Karpas-422 (cell line): ENCODE results near the gene OXSM. TPM values are rescaled to one million over a fixed set of nuclear protein-coding genes. Genes with fewer than 3 reads are reported as not detected.

Source experiments
- DNase-seq: peaks from one replicate; pipeline ENCODE4 v3.0.0-alpha.2; 2015
- H2AFZ ChIP-seq: fragments of 200-600 bp; sonication (generic); 2 replicates; pipeline ENCODE4 v1.6.1; 2014; ENCODE audit warnings: antibody characterized with exemption, low read length, mixed read lengths
- H3K27ac ChIP-seq: fragments of 200-600 bp; sonication (generic); 2 replicates; pipeline ENCODE4 v1.5.1; 2014; ENCODE audit warnings: mild to moderate bottlenecking, low read length, moderate library complexity
- H3K27me3 ChIP-seq: fragments of 200-600 bp; sonication (generic); 2 replicates; pipeline ENCODE4 v1.6.1; 2014; ENCODE audit warnings: low read length, mixed read lengths
- H3K36me3 ChIP-seq: fragments of 200-600 bp; sonication (generic); 2 replicates; pipeline ENCODE4 v1.6.1; 2014; ENCODE audit warnings: low read length, mixed read lengths; ENCODE audit not compliant: insufficient read depth
- H3K4me1 ChIP-seq: fragments of 200-600 bp; sonication (generic); 2 replicates; pipeline ENCODE4 v1.6.1; 2014; ENCODE audit warnings: mild to moderate bottlenecking, low read length, mixed read lengths
- H3K4me2 ChIP-seq: fragments of 200-600 bp; sonication (generic); 2 replicates; pipeline ENCODE4 v1.6.1; 2014; ENCODE audit warnings: low read length, low read depth, mild to moderate bottlenecking; ENCODE audit not compliant: poor library complexity, severe bottlenecking
- H3K4me3 ChIP-seq: fragments of 200-600 bp; sonication (generic); 2 replicates; pipeline ENCODE4 v1.5.1; 2014; ENCODE audit warnings: mild to moderate bottlenecking, antibody characterized with exemption, low read length, mixed read lengths
- H3K79me2 ChIP-seq: fragments of 200-600 bp; sonication (generic); 2 replicates; pipeline ENCODE4 v1.6.1; 2014; ENCODE audit warnings: mild to moderate bottlenecking, low read length, mixed read lengths
- H3K9ac ChIP-seq: fragments of 200-600 bp; sonication (generic); 2 replicates; pipeline ENCODE4 v1.6.0; 2014; ENCODE audit warnings: low read length
- H3K9me2 ChIP-seq: fragments of 200-600 bp; sonication (generic), shearing (Covaris generic); replicated peaks from 2 replicates; pipeline ENCODE4 v1.6.0; 2014; ENCODE audit warnings: mild to moderate bottlenecking, low read length, moderate library complexity; ENCODE audit not compliant: insufficient read depth
- H3K9me3 ChIP-seq: fragments of 300-700, 200-600 bp; sonication (generic); 2 replicates; pipeline ENCODE4 v1.6.1; 2014; ENCODE audit warnings: low read length, mixed read lengths
- H4K20me1 ChIP-seq: fragments of 200-600 bp; sonication (generic); 2 replicates; pipeline ENCODE4 v1.6.1; 2014; ENCODE audit warnings: mild to moderate bottlenecking, antibody characterized with exemption, low read length, low read depth; ENCODE audit not compliant: insufficient read depth
- total RNA-seq: library from RNA; depleted of rRNA; stranded (reverse); fragments of >200 nt; shearing (Covaris generic); gene quantifications from 2 replicates; pipeline ENCODE4 v1.2.3, GENCODE V29; 2014; ENCODE audit warnings: low replicate concordance; rRNA removed

Gene OXSM
- total RNA-seq = 15.4 and 15.7 TPM in 2 replicates

DNA sequence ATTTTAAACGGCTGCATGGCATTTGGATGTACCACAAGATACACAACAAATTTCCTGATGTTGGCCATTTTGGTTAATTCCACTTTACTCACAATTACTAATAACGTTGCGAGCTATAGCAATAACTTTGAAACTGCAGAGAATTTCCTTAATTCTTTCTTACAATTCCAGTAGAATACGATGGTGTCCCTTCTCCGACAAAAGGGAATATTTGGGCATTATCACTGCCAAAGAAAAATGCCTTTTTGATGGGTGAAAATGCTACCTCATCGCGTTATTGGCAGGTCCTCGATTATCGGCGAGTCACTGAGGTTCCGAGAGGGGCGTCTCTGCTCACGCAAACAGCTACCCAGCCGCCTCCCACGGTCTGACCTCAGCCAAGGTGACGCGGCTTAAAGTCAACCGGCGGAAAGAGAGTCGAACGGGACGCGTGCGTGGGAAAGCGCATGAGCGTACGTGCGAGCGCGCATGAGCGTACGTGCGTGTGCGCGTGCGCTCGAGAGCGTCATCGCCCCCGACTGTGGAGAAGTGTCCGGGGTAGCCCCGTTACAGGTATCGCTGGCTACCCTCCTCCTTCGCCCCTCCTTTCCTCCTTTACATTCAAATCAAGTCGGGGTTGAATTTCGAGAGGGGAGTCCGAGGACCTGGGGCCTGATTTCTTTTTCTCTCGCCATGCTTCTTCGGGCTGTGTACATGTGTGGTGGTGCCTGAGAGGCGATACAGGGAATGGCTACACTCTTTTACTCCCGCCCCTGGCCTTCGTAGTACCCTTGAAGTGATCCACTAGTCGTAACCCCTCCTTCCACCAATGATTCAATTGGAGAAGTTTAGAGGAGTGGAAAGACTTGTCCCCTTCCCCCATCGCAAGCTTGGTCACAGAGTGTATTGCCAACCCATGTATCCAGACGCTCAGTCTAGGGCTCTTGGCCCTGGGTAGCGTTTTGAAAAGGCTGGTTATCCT, at the start of gene OXSM:
OXSM (plus strand) TSS at position 495 of the 961 bp plus-strand sequence. CDS start 931 bp downstream, outside the sequence.
- Histone ChIP-seq H3K79me2 (peaks cover 14% of the 10 kb centered on the region), H2AFZ (peak within 1 kb of the TSS; percentile 24)

DNA sequence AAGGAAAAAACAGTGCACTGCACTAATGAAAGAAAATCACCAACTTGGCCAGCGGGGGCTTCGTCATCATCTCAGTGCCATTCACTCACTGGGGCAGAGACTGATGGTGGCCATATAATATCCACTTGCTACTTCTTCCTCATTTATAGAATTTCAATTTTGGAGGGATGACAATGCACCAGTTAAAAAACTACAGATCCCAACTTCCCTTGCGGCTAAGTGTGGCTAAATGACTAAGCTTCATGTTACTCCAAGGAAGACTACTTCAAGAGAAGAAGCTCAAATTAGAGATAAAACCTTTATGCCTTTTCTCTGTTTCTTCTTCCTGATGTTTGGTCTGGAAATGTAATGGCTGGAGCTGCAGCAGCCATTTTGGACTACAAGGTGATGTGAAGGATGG, 45.4 kb upstream of the OXSM start:
- Histone ChIP-seq H4K20me1 (no peaks in the 10 kb centered on the region), H3K9me2 (no peaks in the 10 kb centered on the region), H3K27me3 (no peaks in the 10 kb centered on the region), H3K9ac (no peak overlapping the region), H3K4me3 (no peak overlapping the region), H3K27ac (no peak overlapping the region), H3K9me3 (no peaks in the 10 kb centered on the region), H3K4me1 (no peaks in the 10 kb centered on the region), H3K4me2 (no peak overlapping the region), H3K36me3 (peaks cover 47% of the 10 kb centered on the region), H3K79me2 (peaks cover 77% of the 10 kb centered on the region), H2AFZ (no peak overlapping the region)
- no peak for DNase-seq

More for the DNA sequence above, at the start of gene OXSM:
- Histone ChIP-seq H3K9me3 (no peaks in the 10 kb centered on the region), H3K27me3 (no peaks in the 10 kb centered on the region), H3K4me3 (peak within 1 kb of the TSS; percentile 72), H3K4me2 (peak within 1 kb of the TSS; percentile 96), H3K36me3 (no peaks in the 10 kb centered on the region), H4K20me1 (no peaks in the 10 kb centered on the region), H3K4me1 (peaks cover 28% of the 10 kb centered on the region), H3K9me2 (no peaks in the 10 kb centered on the region; the same call in 1 of the 2 replicates), H3K9ac (peak within 1 kb of the TSS; percentile 76), H3K27ac (peak within 1 kb of the TSS; percentile 86)
- peak; percentile 99 for DNase-seq

DNA sequence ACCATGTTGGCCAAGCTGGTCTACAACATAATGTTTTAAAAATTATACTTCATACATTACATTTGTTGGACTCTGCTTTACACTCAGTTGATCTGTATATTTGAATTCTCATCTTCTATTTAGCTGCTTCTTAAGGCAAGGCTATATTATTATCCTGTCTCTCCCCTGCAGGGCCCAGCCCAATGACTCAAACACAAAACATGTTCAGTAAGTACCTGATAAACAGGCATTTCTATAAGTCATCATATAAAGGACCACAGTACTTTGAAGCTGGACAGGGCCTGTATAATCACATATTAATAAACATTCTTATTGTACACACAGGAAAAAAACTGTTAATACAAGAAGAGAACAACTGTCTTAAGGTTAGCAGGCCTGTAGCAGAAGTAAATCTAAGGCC, 42.9 kb upstream of the OXSM start:
- Histone ChIP-seq H3K36me3 (peaks cover 61% of the 10 kb centered on the region), H3K79me2 (peaks cover 77% of the 10 kb centered on the region), H3K4me1 (no peaks in the 10 kb centered on the region), H4K20me1 (no peaks in the 10 kb centered on the region), H3K9ac (no peak overlapping the region), H2AFZ (no peak overlapping the region), H3K9me2 (no peaks in the 10 kb centered on the region), H3K27ac (no peak overlapping the region), H3K9me3 (no peaks in the 10 kb centered on the region), H3K4me2 (no peak overlapping the region), H3K4me3 (no peak overlapping the region), H3K27me3 (no peaks in the 10 kb centered on the region)
- DNase-seq = no peak

DNA sequence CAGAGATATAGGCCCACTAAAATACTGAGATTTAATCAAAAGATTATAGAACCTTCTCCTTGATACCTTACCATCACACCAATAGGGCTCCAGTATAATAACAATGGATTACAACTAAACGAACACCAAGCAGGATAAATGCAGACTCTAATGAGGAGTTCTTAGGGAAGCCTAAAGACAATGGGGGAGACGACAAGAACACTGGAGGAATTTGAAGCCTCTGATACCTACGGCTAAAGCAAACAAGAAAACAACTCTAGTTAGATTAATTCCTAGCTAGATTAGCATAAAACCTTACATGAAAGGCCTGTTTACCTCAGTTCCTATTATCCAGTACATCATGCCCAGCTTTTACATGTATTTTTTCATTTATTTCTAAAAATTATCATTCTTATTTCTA, 41.7 kb upstream of the OXSM start:
- no peaks in the 10 kb centered on the region for H3K27me3 ChIP-seq
- no peaks in the 10 kb centered on the region for H3K9me3 ChIP-seq
- H4K20me1 ChIP-seq = no peaks in the 10 kb centered on the region
- no peak overlapping the region for H3K4me2 ChIP-seq
- no peak overlapping the region for H3K9ac ChIP-seq
- H3K4me3 ChIP-seq = no peak overlapping the region
- no peaks in the 10 kb centered on the region for H3K4me1 ChIP-seq
- no peak overlapping the region for H3K27ac ChIP-seq
- H3K36me3 ChIP-seq = peaks cover 66% of the 10 kb centered on the region
- peaks cover 73% of the 10 kb centered on the region for H3K79me2 ChIP-seq
- H2AFZ ChIP-seq = no peak overlapping the region
- no peak for DNase-seq
- no peaks in the 10 kb centered on the region for H3K9me2 ChIP-seq

DNA sequence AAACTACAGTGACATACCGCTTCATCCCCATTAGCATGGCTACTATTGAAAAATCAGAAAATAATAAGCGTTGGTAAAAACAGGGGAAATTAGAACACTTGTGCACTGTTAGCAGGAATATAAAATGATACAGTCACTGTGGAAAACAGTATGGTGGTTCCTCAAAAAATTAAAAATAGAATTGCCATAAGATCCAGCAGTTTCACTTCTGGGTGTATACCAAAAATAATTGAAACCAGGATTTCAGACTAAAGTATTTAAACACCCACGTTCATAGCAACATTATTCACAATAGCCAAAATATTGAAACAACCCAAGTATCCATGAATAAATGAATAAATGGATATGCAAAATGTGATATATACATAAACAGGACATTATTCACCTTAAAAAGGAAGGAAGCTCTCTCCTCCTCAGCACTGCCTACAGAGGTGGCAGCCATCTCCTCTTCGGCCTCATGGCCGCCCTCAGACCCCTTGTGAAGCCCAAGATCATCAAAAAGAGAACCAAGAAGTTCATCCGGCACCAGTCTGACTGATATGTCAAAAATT, 40.8 kb upstream of the OXSM start:
- Histone ChIP-seq H3K9ac (no peak overlapping the region), H3K79me2 (peaks cover 70% of the 10 kb centered on the region), H2AFZ (no peak overlapping the region), H3K9me3 (no peaks in the 10 kb centered on the region), H3K27ac (no peak overlapping the region), H3K9me2 (no peaks in the 10 kb centered on the region), H3K27me3 (no peaks in the 10 kb centered on the region), H3K4me1 (no peaks in the 10 kb centered on the region), H3K36me3 (peaks cover 70% of the 10 kb centered on the region), H3K4me2 (no peak overlapping the region), H4K20me1 (no peaks in the 10 kb centered on the region), H3K4me3 (no peak overlapping the region)
- no peak for DNase-seq

DNA sequence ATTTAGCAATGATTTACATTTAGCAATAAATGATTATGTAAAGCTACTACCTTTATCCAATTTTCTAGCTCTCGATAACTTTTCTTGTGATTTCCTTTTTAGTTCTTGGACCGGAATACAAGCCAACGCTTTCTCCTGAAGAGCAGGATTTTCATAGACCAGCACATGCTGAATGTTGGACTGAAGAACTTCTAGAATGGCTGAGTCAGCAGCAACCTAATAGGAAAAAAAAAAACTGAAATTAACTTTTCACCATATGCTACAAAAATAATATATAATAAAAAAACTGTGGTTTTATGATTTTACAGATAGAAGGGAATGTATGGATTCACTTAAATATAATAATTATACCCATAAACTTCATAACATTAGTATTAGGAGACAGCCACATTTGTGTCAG, 38.8 kb upstream of the OXSM start:
- peaks cover 64% of the 10 kb centered on the region for H3K79me2 ChIP-seq
- no peak overlapping the region for H3K4me3 ChIP-seq
- no peaks in the 10 kb centered on the region for H3K9me3 ChIP-seq
- no peaks in the 10 kb centered on the region for H4K20me1 ChIP-seq
- H3K27me3 ChIP-seq = no peaks in the 10 kb centered on the region
- no peak overlapping the region for H3K27ac ChIP-seq
- no peak overlapping the region for H3K9ac ChIP-seq
- H3K9me2 ChIP-seq = no peaks in the 10 kb centered on the region
- H3K4me2 ChIP-seq = no peak overlapping the region
- no peaks in the 10 kb centered on the region for H3K4me1 ChIP-seq
- no peak overlapping the region for H2AFZ ChIP-seq
- no peak for DNase-seq
- peaks cover 64% of the 10 kb centered on the region for H3K36me3 ChIP-seq

DNA sequence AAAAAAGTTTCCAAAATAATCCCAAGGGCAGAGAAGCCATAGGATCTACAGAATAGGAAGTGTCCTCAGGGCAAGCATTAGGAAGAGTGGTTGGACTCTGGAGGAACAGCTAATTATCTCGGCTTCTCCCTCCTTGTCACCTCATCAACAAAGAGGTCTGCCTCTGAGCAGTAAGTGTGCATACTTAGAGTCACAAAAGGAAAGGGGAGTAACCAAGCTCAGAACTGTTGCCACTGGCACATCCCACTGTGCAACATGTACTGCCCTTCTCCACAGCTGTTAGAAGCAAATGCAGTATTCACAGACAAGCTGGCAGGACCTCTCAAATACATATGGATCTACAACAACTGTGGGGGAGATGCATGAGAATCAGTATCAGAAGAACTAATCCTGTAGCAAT, 38.2 kb upstream of the OXSM start:
- H2AFZ ChIP-seq = no peak overlapping the region
- DNase-seq = no peak
- H3K4me2 ChIP-seq = no peak overlapping the region
- H3K79me2 ChIP-seq = peaks cover 64% of the 10 kb centered on the region
- peaks cover 64% of the 10 kb centered on the region for H3K36me3 ChIP-seq
- no peaks in the 10 kb centered on the region for H3K9me2 ChIP-seq
- no peak overlapping the region for H3K9ac ChIP-seq
- no peak overlapping the region for H3K27ac ChIP-seq
- no peaks in the 10 kb centered on the region for H3K27me3 ChIP-seq
- no peaks in the 10 kb centered on the region for H4K20me1 ChIP-seq
- no peaks in the 10 kb centered on the region for H3K9me3 ChIP-seq
- H3K4me3 ChIP-seq = no peak overlapping the region
- H3K4me1 ChIP-seq = no peaks in the 10 kb centered on the region

DNA sequence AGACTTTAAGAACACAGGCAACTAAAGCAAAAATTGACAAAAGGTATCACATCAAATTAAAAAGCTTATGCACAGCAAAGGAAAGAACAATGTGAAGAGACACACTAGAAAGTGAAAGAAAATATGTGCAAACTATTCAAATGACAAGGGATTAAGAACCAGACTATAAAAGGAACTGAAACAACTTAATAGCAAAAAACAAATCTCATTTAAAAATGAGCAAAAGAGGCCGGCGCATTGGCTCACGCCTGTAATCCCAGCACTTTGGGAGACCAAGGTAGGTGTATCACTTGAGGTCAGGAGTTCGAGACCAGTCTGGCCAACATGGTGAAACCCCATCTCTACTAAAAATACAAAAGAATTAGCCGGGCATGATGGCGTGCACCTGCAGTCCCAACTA, 21.0 kb upstream of the OXSM start:
- Histone ChIP-seq H4K20me1 (no peaks in the 10 kb centered on the region), H3K79me2 (peaks cover 88% of the 10 kb centered on the region), H3K4me1 (peaks cover 10% of the 10 kb centered on the region), H3K9me3 (no peaks in the 10 kb centered on the region), H3K4me3 (no peak overlapping the region), H3K9ac (no peak overlapping the region), H3K27ac (peak overlapping the region; percentile 29; the same call in 1 of the 2 replicates), H3K36me3 (peaks cover 30% of the 10 kb centered on the region), H2AFZ (no peak overlapping the region), H3K9me2 (no peaks in the 10 kb centered on the region), H3K4me2 (no peak overlapping the region), H3K27me3 (no peaks in the 10 kb centered on the region)
- DNase-seq = peak; percentile 56
